GM21381 (cell line): Measurements from ENCODE around the gene OR10H3.
"Not testable (repeated sequence)": the region's sequence is repeated elsewhere in the genome, so short reads cannot be mapped to it uniquely, and the experiment has no call there.

Experiments used
- ATAC-seq: cut with Tn5 transposase; IDR thresholded peaks from one replicate; pipeline ENCODE4 v1.9.1; 2021; ENCODE audit warnings: mild to moderate bottlenecking, moderate library complexity; ENCODE audit not compliant: unreplicated experiment

OR10H3 gene

GRCh38 chr19:15776991-15777970 lies 39.5 kb downstream of the OR10H3 start:
- no peak for ATAC-seq

- ATAC-seq: no peak
Observed at GRCh38 chr19:15779756-15780476, 42.1 kb downstream of the OR10H3 start.

GRCh38 chr19:15780610-15781418 lies 43.0 kb downstream of the OR10H3 start:
- ATAC-seq: no peak

GRCh38 chr19:15781661-15782060 lies 43.9 kb downstream of the OR10H3 start:
- ATAC-seq: no peak

- no peak for ATAC-seq
Observed at GRCh38 chr19:15782211-15782610, 44.4 kb downstream of the OR10H3 start.

GRCh38 chr19:15782896-15783295 lies 45.1 kb downstream of the OR10H3 start:
- ATAC-seq: not testable (repeated sequence)

GRCh38 chr19:15787611-15788155 lies 49.9 kb downstream of the OR10H3 start, which contains the start of gene OR10H5:
OR10H5 (plus strand) TSS chr19:15787661; CDS start chr19:15794049, 6,388 bp downstream.
- ATAC-seq: no peak

- no peak for ATAC-seq
Observed at GRCh38 chr19:15788594-15789270, 50.9 kb downstream of the OR10H3 start.

- ATAC-seq: no peak
Observed at GRCh38 chr19:15790096-15790495, 52.3 kb downstream of the OR10H3 start.
